H9 (cell line): ENCODE results near the gene NDUFA5. TPM values are rescaled to one million over a fixed set of nuclear protein-coding genes. Genes with fewer than 3 reads are reported as not detected.

ENCODE experiments used
- DNase-seq: peaks from one replicate; pipeline ENCODE4 v3.0.0-alpha.2; 2017
- H2AFZ ChIP-seq: one replicate; pipeline ENCODE4 v1.6.1; 2013; ENCODE audit warnings: mild to moderate bottlenecking, low read length, control low read depth, moderate library complexity
- H2AK5ac ChIP-seq: 2 replicates; pipeline ENCODE4 v1.6.1; 2013; ENCODE audit warnings: low read length, control low read depth, mixed read lengths; ENCODE audit not compliant: insufficient read length
- H2BK120ac ChIP-seq: one replicate; pipeline ENCODE4 v1.6.1; 2013; ENCODE audit warnings: low read depth, mild to moderate bottlenecking, low read length, control low read depth, inconsistent platforms; ENCODE audit not compliant: poor library complexity, severe bottlenecking
- H2BK12ac ChIP-seq: 2 replicates; pipeline ENCODE4 v1.6.1; 2013; ENCODE audit warnings: low read length, control low read depth, mixed read lengths, low read depth; ENCODE audit not compliant: insufficient read length
- H2BK15ac ChIP-seq: 2 replicates; pipeline ENCODE4 v1.6.1; 2013; ENCODE audit warnings: low read depth, low read length, control low read depth
- H2BK20ac ChIP-seq: one replicate; pipeline ENCODE4 v1.6.1; 2013; ENCODE audit warnings: low read depth, mild to moderate bottlenecking, low read length, control low read depth, inconsistent platforms; ENCODE audit not compliant: poor library complexity, severe bottlenecking
- H2BK5ac ChIP-seq: 2 replicates; pipeline ENCODE4 v1.6.1; 2013; ENCODE audit warnings: low read length, control low read depth, mixed read lengths; ENCODE audit not compliant: insufficient read length
- H3K14ac ChIP-seq: 2 replicates; pipeline ENCODE4 v1.6.1; 2013; ENCODE audit warnings: low read length, control low read depth; ENCODE audit not compliant: insufficient read depth
- H3K18ac ChIP-seq: 2 replicates; pipeline ENCODE4 v1.6.1; 2013; ENCODE audit warnings: low read depth, mild to moderate bottlenecking, mixed read lengths, low read length, control low read depth; ENCODE audit not compliant: insufficient read length
- H3K23ac ChIP-seq: 2 replicates; pipeline ENCODE4 v1.6.1; 2013; ENCODE audit warnings: low read length, control low read depth, mixed read lengths, low read depth; ENCODE audit not compliant: insufficient read length
- H3K23me2 ChIP-seq: 2 replicates; pipeline ENCODE4 v1.6.1; 2013; ENCODE audit warnings: low read depth, mild to moderate bottlenecking, mixed read lengths, low read length, control low read depth; ENCODE audit not compliant: insufficient read length, poor library complexity, severe bottlenecking
- H3K27ac ChIP-seq: 2 replicates; pipeline ENCODE4 v1.5.1; 2013; ENCODE audit warnings: low read length, control low read depth, mixed read lengths, low read depth; ENCODE audit not compliant: insufficient read length
- H3K27me3 ChIP-seq: 2 replicates; pipeline ENCODE4 v1.6.1; 2013; ENCODE audit warnings: low read length, control low read depth, inconsistent platforms; ENCODE audit not compliant: insufficient read depth
- H3K4ac ChIP-seq: 2 replicates; pipeline ENCODE4 v1.6.1; 2013; ENCODE audit warnings: low read depth, mild to moderate bottlenecking, control low read depth, inconsistent platforms, low read length, moderate library complexity
- H3K4me1 ChIP-seq: 2 replicates; pipeline ENCODE4 v1.6.1; 2013; ENCODE audit warnings: low read length, control low read depth, inconsistent platforms; ENCODE audit not compliant: insufficient read depth
- H3K4me2 ChIP-seq: 2 replicates; pipeline ENCODE4 v1.6.1; 2013; ENCODE audit warnings: low read length, control low read depth, mixed read lengths; ENCODE audit not compliant: insufficient read length, insufficient read depth
- H3K56ac ChIP-seq: 2 replicates; pipeline ENCODE4 v1.6.1; 2013; ENCODE audit warnings: low read depth, mild to moderate bottlenecking, mixed read lengths, low read length, control low read depth; ENCODE audit not compliant: insufficient read length
- H3K79me1 ChIP-seq: 2 replicates; pipeline ENCODE4 v1.6.1; 2013; ENCODE audit warnings: low read depth, mild to moderate bottlenecking, moderate library complexity, low read length, control low read depth, inconsistent platforms; ENCODE audit not compliant: insufficient read depth, poor library complexity, severe bottlenecking
- H3K79me2 ChIP-seq: 2 replicates; pipeline ENCODE4 v1.6.1; 2013; ENCODE audit warnings: low read length, control low read depth, inconsistent platforms; ENCODE audit not compliant: insufficient read depth
- H3K9ac ChIP-seq: 2 replicates; pipeline ENCODE4 v1.6.1; 2013; ENCODE audit warnings: low read length, control low read depth, mixed read lengths; ENCODE audit not compliant: insufficient read length; ENCODE audit errors: extremely low read depth
- H3K9me3 ChIP-seq: one replicate; pipeline ENCODE4 v1.6.1; 2013; ENCODE audit warnings: low read depth, low read length, inconsistent platforms; ENCODE audit not compliant: control insufficient read depth
- H3T11ph ChIP-seq: one replicate; pipeline ENCODE4 v1.6.1; 2013; ENCODE audit warnings: mild to moderate bottlenecking, low read length, control low read depth, inconsistent platforms
- H4K20me1 ChIP-seq: one replicate; pipeline ENCODE4 v1.6.1; 2013; ENCODE audit not compliant: control insufficient read depth, insufficient read length, insufficient read depth
- H4K5ac ChIP-seq: 2 replicates; pipeline ENCODE4 v1.6.1; 2013; ENCODE audit warnings: low read depth, mild to moderate bottlenecking, mixed read lengths, low read length, control low read depth; ENCODE audit not compliant: insufficient read length
- H4K8ac ChIP-seq: replicated peaks from 2 replicates; pipeline ENCODE4 v1.6.1; 2013; ENCODE audit warnings: low read length, control low read depth, mixed read lengths, low read depth; ENCODE audit not compliant: insufficient read length
- H4K91ac ChIP-seq: 2 replicates; pipeline ENCODE4 v1.6.1; 2013; ENCODE audit warnings: low read depth, mild to moderate bottlenecking, moderate library complexity, mixed read lengths, low read length, control low read depth; ENCODE audit not compliant: insufficient read length
- H3K27ac Mint-ChIP-seq, 3 experiments: 2 replicates in 2 of 3; 3 replicates in 1 of 3; pipeline ENCODE4 v1.8.0; 2020 to 2021; ENCODE audit warnings: mixed read lengths in 3 of 3, mild to moderate bottlenecking in 1 of 3, moderate library complexity in 1 of 3
- H3K27me3 Mint-ChIP-seq: 2 replicates; pipeline ENCODE4 v1.8.0; 2021; ENCODE audit warnings: low read depth, mild to moderate bottlenecking, moderate library complexity, mixed read lengths
- H3K36me3 Mint-ChIP-seq, 3 experiments: 2 replicates in 2 of 3; 3 replicates in 1 of 3; pipeline ENCODE4 v1.8.0; 2020 to 2021; ENCODE audit warnings: low read depth in 3 of 3, mixed read lengths in 3 of 3; ENCODE audit not compliant: insufficient read depth in 1 of 3
- H3K4me1 Mint-ChIP-seq, 2 experiments: 2 replicates each; pipeline ENCODE4 v1.8.0; 2020; ENCODE audit warnings: mixed read lengths in 2 of 2
- H3K4me3 Mint-ChIP-seq, 2 experiments: 2 replicates in 1 of 2; 3 replicates in 1 of 2; pipeline ENCODE4 v1.8.0; 2020 to 2021; ENCODE audit warnings: mild to moderate bottlenecking in 2 of 2, mixed read lengths in 2 of 2, moderate library complexity in 1 of 2
- H3K9me3 Mint-ChIP-seq, 2 experiments: 2 replicates in 1 of 2; 3 replicates in 1 of 2; pipeline ENCODE4 v1.8.0; 2020; ENCODE audit warnings: mild to moderate bottlenecking in 2 of 2, mixed read lengths in 2 of 2, moderate library complexity in 1 of 2
- WGBS: extraction: QIAGEN DNeasy Blood & Tissue Kit; methylation state at CpG from one replicate; pipeline ENCODE4 v1.1.7; 2013; ENCODE audit warnings: missing lambda C conversion rate, low lambda C conversion rate, mixed read lengths; ENCODE audit not compliant: insufficient read length; ENCODE audit errors: extremely low coverage; 5-methylcytosine and 5-hydroxymethylcytosine counted together
- total RNA-seq: library from RNA; stranded (reverse); gene quantifications from 2 replicates; pipeline ENCODE4 v1.2.1, GENCODE V29; 2021
- TF ChIP-seq, protein P1 (sequence below): fragments of 200-600 bp; sonication (generic); conservative IDR thresholded peaks from 3 replicates; pipeline ENCODE4 v1.8.0; 2021; ENCODE audit warnings: antibody characterized with exemption, mild to moderate bottlenecking

NDUFA5 gene
- total RNA-seq, 1 experiment from 2014 or later: 76.5 TPM

DNA sequence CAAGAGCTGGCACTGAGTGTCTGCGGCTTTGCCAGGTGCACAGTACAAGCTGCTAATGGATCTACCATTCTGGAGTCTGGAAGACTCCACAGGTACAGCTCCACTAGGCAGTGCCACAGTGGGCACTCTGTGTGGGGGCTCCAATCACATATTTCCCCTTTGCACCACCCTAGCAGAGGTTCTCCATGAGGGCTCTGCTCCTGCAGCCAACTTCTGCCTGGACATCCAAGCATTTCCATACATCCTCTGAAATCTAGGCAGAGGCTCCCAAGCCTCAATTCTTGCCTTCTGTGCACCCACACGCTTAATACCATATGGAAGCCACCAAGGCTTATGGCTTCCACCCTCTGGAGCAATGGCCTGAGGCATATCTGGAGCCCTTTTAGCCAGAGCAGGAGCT is 52.4 kb downstream of the NDUFA5 start:
- WGBS: no CpG with 5 or more reads among the region's 2 CpGs
- no peak overlapping the region for H3K27ac Mint-ChIP-seq
- Histone ChIP-seq H4K8ac (no peak overlapping the region), H3K23me2 (no peaks in the 10 kb centered on the region), H4K5ac (no peak overlapping the region), H2BK120ac (no peak overlapping the region), H3K27ac (no peak overlapping the region), H3K27me3 (no peaks in the 10 kb centered on the region), H3K9me3 (peaks cover 9% of the 10 kb centered on the region), H3K4me1 (no peaks in the 10 kb centered on the region), H3K23ac (no peak overlapping the region), H4K20me1 (no peaks in the 10 kb centered on the region), H2BK5ac (no peak overlapping the region), H3K4ac (no peak overlapping the region), H2AFZ (no peak overlapping the region), H3T11ph (no peak overlapping the region), H3K79me2 (no peaks in the 10 kb centered on the region), H3K14ac (no peak overlapping the region), H2BK15ac (no peak overlapping the region), H2BK20ac (no peak overlapping the region), H3K9ac (no peak overlapping the region), H3K79me1 (no peaks in the 10 kb centered on the region), H2AK5ac (no peak overlapping the region), H2BK12ac (no peak overlapping the region), H3K4me2 (no peak overlapping the region), H3K18ac (no peak overlapping the region), H3K56ac (no peak overlapping the region), H4K91ac (no peak overlapping the region)
- TF ChIP-seq, protein P1, sequence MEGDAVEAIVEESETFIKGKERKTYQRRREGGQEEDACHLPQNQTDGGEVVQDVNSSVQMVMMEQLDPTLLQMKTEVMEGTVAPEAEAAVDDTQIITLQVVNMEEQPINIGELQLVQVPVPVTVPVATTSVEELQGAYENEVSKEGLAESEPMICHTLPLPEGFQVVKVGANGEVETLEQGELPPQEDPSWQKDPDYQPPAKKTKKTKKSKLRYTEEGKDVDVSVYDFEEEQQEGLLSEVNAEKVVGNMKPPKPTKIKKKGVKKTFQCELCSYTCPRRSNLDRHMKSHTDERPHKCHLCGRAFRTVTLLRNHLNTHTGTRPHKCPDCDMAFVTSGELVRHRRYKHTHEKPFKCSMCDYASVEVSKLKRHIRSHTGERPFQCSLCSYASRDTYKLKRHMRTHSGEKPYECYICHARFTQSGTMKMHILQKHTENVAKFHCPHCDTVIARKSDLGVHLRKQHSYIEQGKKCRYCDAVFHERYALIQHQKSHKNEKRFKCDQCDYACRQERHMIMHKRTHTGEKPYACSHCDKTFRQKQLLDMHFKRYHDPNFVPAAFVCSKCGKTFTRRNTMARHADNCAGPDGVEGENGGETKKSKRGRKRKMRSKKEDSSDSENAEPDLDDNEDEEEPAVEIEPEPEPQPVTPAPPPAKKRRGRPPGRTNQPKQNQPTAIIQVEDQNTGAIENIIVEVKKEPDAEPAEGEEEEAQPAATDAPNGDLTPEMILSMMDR: no peak
- peaks cover 16 to 19% of the 10 kb centered on the region in 2 experiments for H3K4me1 Mint-ChIP-seq
- H3K9me3 Mint-ChIP-seq: peaks cover 22 to 25% of the 10 kb centered on the region in 2 experiments
- no peak overlapping the region for H3K4me3 Mint-ChIP-seq
- no peak for DNase-seq
- peaks cover 16 to 25% (median 22%) of the 10 kb centered on the region in 3 experiments for H3K36me3 Mint-ChIP-seq
- peaks cover 2% of the 10 kb centered on the region; the same call in 1 of the 2 replicates for H3K27me3 Mint-ChIP-seq
